Measurements from ENCODE around the gene PLD6.

DNA sequence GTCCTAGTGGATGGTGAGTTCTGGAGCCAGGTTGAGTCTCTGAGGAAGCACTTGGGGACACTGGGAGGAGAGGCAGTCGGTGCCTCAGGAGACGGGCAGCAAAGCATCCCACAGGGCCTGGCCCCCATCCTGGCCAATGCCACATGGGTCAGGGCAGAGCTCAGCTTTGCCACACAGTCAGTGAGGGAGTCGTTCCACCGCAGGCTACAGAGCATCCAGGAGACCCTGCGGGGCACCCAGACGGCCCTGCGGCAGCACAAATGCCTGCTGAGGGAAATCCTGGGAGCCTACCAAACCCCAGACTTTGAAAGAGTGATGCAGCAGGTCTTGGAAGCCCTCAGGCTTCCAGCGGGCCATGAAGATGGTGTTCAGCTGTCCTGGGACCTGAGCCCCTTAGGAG lies 39.7 kb downstream of the PLD6 start:
- no peak for TF ChIP-seq ZNF8 (CRISPR knock-in tag; IDR thresholded peaks at IDR 0.05)
- no peak for TF ChIP-seq OSR1 (CRISPR knock-in tag; IDR thresholded peaks at IDR 0.05)
- no peak for TF ChIP-seq SNAI2 (CRISPR knock-in tag; IDR thresholded peaks at IDR 0.05)
- TF ChIP-seq, protein P1, sequence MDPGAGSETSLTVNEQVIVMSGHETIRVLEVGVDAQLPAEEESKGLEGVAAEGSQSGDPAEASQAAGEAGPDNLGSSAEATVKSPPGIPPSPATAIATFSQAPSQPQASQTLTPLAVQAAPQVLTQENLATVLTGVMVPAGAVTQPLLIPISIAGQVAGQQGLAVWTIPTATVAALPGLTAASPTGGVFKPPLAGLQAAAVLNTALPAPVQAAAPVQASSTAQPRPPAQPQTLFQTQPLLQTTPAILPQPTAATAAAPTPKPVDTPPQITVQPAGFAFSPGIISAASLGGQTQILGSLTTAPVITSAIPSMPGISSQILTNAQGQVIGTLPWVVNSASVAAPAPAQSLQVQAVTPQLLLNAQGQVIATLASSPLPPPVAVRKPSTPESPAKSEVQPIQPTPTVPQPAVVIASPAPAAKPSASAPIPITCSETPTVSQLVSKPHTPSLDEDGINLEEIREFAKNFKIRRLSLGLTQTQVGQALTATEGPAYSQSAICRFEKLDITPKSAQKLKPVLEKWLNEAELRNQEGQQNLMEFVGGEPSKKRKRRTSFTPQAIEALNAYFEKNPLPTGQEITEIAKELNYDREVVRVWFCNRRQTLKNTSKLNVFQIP (CRISPR knock-in tag; IDR thresholded peaks at IDR 0.05; ENCODE audit: borderline replicate concordance, low read depth): no peak
- no peak for TF ChIP-seq ZFP30 (CRISPR knock-in tag; IDR thresholded peaks at IDR 0.05)
- TF ChIP-seq TOX (CRISPR knock-in tag; IDR thresholded peaks at IDR 0.05; ENCODE audit: borderline replicate concordance): no peak
- no peak for TF ChIP-seq ZC3H10 (CRISPR knock-in tag; IDR thresholded peaks at IDR 0.05)
- no peak for TF ChIP-seq ZFP3 (CRISPR knock-in tag; IDR thresholded peaks at IDR 0.05)
- no peak for TF ChIP-seq RARB (CRISPR knock-in tag; IDR thresholded peaks at IDR 0.05)
- no peak for TF ChIP-seq CSRNP3 (CRISPR knock-in tag; IDR thresholded peaks at IDR 0.05)
- TF ChIP-seq TSHZ2 (CRISPR knock-in tag; IDR thresholded peaks at IDR 0.05): no peak
- no peak for TF ChIP-seq GLIS3 (CRISPR knock-in tag; IDR thresholded peaks at IDR 0.05)

Data from SK-N-SH treated with all-trans-retinoic acid at 6 μM for 48 hours (cell line).